Right lobe of liver (tissue), 6 donors: ENCODE measurements around the gene TAF12. TPM values are rescaled to one million over a fixed set of nuclear protein-coding genes. Genes with fewer than 3 reads are reported as not detected.
"Not testable (repeated sequence)": the region's sequence is repeated elsewhere in the genome, so short reads cannot be mapped to it uniquely, and the experiment has no call there.

Source experiments
- ATAC-seq, 4 donors: fragments of 200-7000 bp; cut with Tn5 transposase; one replicate each; pipeline ENCODE4 v1.9.1; 2020; ENCODE audit warnings: mild to moderate bottlenecking in 4 of 4, moderate library complexity in 4 of 4
- DNase-seq, 3 donors: peaks; one replicate each; pipeline ENCODE4 v3.0.0-alpha.2; 2020
- H3K27ac ChIP-seq, 3 donors: fragments of 200-600 bp; one replicate each; pipeline ENCODE4 v1.8.0; 2022
- H3K27me3 ChIP-seq, 2 donors: fragments of 200-600 bp; one replicate each; pipeline ENCODE4 v1.8.0; 2022
- H3K36me3 ChIP-seq, 4 donors: fragments of 200-600 bp; sonication (generic) in 1 of 4; one replicate each; pipeline versions ENCODE4 v1.5.1 to v1.8.0; 2017 to 2022; ENCODE audit warnings: control low read depth in 1 of 4
- H3K4me1 ChIP-seq, 4 donors: fragments of 200-600 bp; sonication (generic) in 1 of 4; one replicate each; pipeline versions ENCODE4 v1.5.1 to v1.8.0; 2017 to 2022; ENCODE audit warnings: control low read depth in 1 of 4
- H3K4me3 ChIP-seq, 3 donors: fragments of 200-600 bp; one replicate each; pipeline ENCODE4 v1.8.0; 2022
- H3K9me3 ChIP-seq, 4 donors: fragments of 200-600 bp; sonication (generic) in 1 of 4; one replicate each; pipeline versions ENCODE4 v1.5.1 to v1.8.0; 2017 to 2022; ENCODE audit warnings: control low read depth in 1 of 4
- POLR2A ChIP-seq: fragments of 450-650 bp; IDR thresholded peaks from one replicate; pipeline ENCODE4 v1.6.1; 2017; ENCODE audit warnings: antibody characterized with exemption, mild to moderate bottlenecking
- WGBS: methylation state at CpG from one replicate; pipeline ENCODE4 v1.1.6; 2018; ENCODE audit warnings: low coverage, low lambda C conversion rate; ENCODE audit not compliant: insufficient coverage; ENCODE audit errors: missing lambda C conversion rate; 5-methylcytosine and 5-hydroxymethylcytosine counted together
- intact Hi-C, 2 donors: fragments of 100-400 bp; cut with DNase I; formaldehyde crosslinking; loops; one replicate each; pipeline versions ENCODE4 v1.11.2 to v1.14.1; 2022
- total RNA-seq, 6 experiments: library from RNA; depleted of rRNA in 2 of 6; stranded (reverse); fragments of >200 nt in 2 of 6; fragmentation: NEBNext Ultra II Directional in 3 of 6; extraction: Animal tissue kit (Norgen Biotek cat#: 25700) in 3 of 6; gene quantifications; one replicate each; pipeline versions ENCODE4 v1.1.0 to v1.2.4, GENCODE V29; 2016 to 2023
- TF ChIP-seq, protein P1 (sequence below), 4 donors: fragments of 200-600 bp in 3 of 4; fragments of 450-650 bp in 1 of 4; IDR thresholded peaks; one replicate each; pipeline versions ENCODE4 v1.5.1 to v1.8.0; 2016 to 2022; ENCODE audit warnings: antibody characterized with exemption in 4 of 4, mild to moderate bottlenecking in 2 of 4
- donor health status: DM: no; HTN: yes; CAD: no.
- donor health status: DM: no; HTN: no; CAD: no.
- donor health status: DM: no; HTN: no; CAD: no.
- donor health status: DM: no; HTN: yes; CAD: no.
- donor health status: DM: no; HTN: yes; CAD: no.

The TAF12 gene
- total RNA-seq, 6 experiments from 2014 or later = 7.8 to 12.0 (median 10.3) TPM

DNA sequence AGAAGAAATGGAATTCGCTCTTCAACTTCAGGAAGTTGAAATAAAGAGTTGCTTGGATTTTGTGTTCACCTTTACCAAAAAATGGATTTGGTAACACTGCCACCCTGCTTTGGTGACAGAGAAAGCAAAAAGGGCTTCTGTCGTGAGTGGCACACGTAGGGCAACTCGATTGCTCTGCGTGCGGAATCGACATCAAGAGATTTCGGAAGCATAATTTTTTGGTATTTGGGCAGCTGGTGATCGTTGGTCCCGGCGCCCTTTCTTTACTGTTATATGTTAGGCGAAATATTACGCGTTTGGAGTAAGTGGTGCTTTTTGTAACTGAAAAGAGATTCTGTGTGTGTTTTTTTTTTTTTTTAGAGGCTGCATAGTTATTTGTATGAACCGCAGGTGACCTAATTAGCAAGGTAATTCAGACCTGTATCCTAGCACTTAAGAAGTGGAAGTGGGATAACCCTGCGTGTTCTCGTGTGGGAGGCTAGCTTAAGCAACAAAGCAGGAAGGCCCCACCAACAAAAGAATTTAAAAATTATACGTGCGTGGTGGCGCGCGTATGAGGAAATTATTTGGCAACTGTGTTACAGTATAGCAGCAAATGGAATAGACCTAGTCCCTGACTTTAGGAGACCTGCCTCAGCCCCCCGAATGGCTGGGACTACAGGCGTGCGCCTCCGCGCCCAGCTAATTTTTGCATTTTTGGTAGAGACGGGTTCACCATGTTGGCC lies 5.8 kb upstream of the TAF12 start, which contains the start of gene RNU11:
TSS of gene RNU11 (plus strand) at position 127 of the 725 bp plus-strand sequence.
- TF ChIP-seq, protein P1, sequence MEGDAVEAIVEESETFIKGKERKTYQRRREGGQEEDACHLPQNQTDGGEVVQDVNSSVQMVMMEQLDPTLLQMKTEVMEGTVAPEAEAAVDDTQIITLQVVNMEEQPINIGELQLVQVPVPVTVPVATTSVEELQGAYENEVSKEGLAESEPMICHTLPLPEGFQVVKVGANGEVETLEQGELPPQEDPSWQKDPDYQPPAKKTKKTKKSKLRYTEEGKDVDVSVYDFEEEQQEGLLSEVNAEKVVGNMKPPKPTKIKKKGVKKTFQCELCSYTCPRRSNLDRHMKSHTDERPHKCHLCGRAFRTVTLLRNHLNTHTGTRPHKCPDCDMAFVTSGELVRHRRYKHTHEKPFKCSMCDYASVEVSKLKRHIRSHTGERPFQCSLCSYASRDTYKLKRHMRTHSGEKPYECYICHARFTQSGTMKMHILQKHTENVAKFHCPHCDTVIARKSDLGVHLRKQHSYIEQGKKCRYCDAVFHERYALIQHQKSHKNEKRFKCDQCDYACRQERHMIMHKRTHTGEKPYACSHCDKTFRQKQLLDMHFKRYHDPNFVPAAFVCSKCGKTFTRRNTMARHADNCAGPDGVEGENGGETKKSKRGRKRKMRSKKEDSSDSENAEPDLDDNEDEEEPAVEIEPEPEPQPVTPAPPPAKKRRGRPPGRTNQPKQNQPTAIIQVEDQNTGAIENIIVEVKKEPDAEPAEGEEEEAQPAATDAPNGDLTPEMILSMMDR (IDR thresholded peaks at IDR 0.05) = no peak
- peak; percentile 100 for TF ChIP-seq POLR2A
- H3K4me3 ChIP-seq = peak within 1 kb of the TSS; percentile 32 to 60 (median 47)
- ATAC-seq (peak; percentile 77 to 87 (median 86)), DNase-seq (peak; percentile 73 to 88 (median 86))
- peak within 1 kb of the TSS; percentile 88 to 93 (median 90) for H3K27ac ChIP-seq
- 0% methylated on average over 22 of the region's 28 CpGs for WGBS
- intact Hi-C loops = no loop called here
- no peaks in the 10 kb centered on the region for H3K9me3 ChIP-seq
- no peaks in the 10 kb centered on the region for H3K36me3 ChIP-seq
- H3K4me1 ChIP-seq = peaks cover 0 to 39% (median 3%) of the 10 kb centered on the region in 4 donors
- no peaks in the 10 kb centered on the region for H3K27me3 ChIP-seq

DNA sequence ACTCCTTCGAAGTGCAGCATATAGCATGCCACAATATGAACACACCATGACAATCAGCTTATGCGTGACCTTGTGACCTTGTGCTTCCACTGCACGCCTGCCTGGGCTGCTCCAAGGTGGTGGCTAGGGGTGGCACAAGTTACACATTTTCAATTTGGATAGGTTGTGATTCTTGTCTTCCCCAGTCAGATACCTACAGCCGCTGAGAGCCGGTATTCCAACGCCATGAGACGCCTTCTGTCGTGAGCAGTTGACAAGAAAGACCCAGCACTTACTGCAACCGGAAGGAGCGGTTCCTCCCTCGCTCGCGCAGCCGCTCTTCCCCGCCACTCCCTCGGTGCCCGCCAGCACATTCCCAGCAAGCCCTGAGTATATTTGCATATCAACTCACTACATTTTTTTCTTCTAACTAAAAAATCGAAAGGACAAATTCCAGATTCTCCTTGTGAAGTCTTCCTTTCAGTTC lies 5.2 kb upstream of the TAF12 start:
- Histone ChIP-seq H3K27me3 (no peaks in the 10 kb centered on the region), H3K27ac (peak overlapping the region; percentile 88 to 93 (median 90)), H3K9me3 (no peaks in the 10 kb centered on the region), H3K4me3 (peak overlapping the region; percentile 32 to 60 (median 47)), H3K4me1 (peaks cover 0 to 38% (median 3%) of the 10 kb centered on the region in 4 donors), H3K36me3 (no peaks in the 10 kb centered on the region)
- 0% methylated on average over 13 of the region's 18 CpGs for WGBS
- ATAC-seq (peak; percentile 87 to 94 (median 88)), DNase-seq (peak; percentile 90 to 93 (median 92))
- no peak for TF ChIP-seq POLR2A
- TF ChIP-seq, protein P1 (IDR thresholded peaks at IDR 0.05) = no peak
- intact Hi-C loops = no loop called here

DNA sequence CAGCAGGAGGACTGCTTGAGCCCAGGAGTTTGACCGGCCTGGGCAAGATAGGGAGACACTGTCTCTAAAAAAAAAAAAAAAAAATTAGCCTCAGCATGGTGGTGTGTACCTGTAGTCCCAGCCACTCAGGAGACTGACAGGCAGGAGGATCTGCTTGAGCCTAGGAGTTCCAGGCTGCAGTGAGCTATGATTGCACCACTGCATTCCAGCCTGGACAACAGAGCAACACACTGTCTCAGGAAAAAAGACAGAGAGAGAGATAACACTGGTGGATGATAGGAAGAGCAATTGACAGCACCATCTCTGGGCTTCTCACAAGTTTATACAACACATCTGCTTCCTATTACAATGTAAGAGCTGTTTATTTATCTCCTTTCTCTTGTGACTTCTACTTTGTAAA lies 3.2 kb upstream of the TAF12 start:
- no peak overlapping the region for H3K4me3 ChIP-seq
- TF ChIP-seq POLR2A = no peak
- TF ChIP-seq, protein P1 (IDR thresholded peaks at IDR 0.05) = no peak
- H3K27me3 ChIP-seq = no peaks in the 10 kb centered on the region
- intact Hi-C loops = no loop called here
- H3K36me3 ChIP-seq = no peaks in the 10 kb centered on the region
- WGBS = 71% methylated on average over 1 of the region's 1 CpG
- no peak for ATAC-seq
- peak overlapping the region in 1 of 3 donors; percentile 21 for H3K27ac ChIP-seq
- H3K9me3 ChIP-seq = no peaks in the 10 kb centered on the region
- peaks cover 0 to 37% (median 6%) of the 10 kb centered on the region in 4 donors for H3K4me1 ChIP-seq
- DNase-seq = no peak

DNA sequence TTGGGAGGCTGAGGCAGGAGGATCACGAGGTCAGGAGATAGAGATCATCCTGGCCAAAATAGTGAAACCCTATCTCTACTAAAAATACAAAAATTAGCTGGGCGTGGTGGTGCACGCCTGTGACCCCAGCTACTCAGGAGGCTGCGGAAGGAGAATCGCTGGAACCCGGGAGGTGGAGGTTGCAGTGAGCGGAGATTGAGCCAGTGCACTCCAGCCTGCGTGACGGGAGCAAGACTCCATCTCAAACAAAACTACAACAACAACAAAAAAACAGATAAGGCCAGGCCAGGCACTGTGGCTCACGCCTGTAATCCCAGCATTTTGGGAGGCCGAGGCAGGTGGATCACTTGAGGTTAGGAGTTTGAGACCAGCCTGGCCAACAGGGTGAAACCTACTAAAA lies 2.5 kb upstream of the TAF12 start:
- ATAC-seq, DNase-seq, H3K27me3 ChIP-seq, H3K4me3 ChIP-seq, H3K9me3 ChIP-seq, H3K36me3 ChIP-seq, intact Hi-C loops, H3K27ac ChIP-seq: not testable (repeated sequence)
- peaks cover 0 to 37% (median 6%) of the 10 kb centered on the region in 4 donors for H3K4me1 ChIP-seq
- 99% methylated on average over 10 of the region's 11 CpGs for WGBS

DNA sequence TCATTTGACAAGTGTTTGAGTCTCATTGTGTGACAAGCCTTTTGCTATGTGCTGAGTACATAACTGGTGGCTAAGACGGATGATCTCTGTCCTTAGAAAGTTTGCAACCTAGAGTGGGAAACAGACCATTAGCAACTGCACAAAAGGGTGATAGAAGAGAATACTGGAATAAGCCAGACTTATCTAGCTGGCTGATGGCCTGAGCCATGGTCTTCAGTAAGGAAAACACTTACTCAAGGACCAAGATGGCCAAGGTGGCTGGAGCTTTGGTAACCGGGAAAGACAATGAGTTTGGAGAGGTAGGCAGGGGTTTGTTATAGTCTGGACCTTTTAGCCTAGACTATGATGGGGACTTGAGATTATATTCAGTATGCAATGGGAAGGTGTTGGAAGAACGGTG lies 1.6 kb upstream of the TAF12 start:
- WGBS = 83% methylated on average over 2 of the region's 3 CpGs
- no peaks in the 10 kb centered on the region for H3K36me3 ChIP-seq
- no peak overlapping the region for H3K4me3 ChIP-seq
- no peak for DNase-seq
- TF ChIP-seq, protein P1 (IDR thresholded peaks at IDR 0.05) = no peak
- TF ChIP-seq POLR2A = no peak
- H3K4me1 ChIP-seq = peaks cover 0 to 33% (median 6%) of the 10 kb centered on the region in 4 donors
- no peak for ATAC-seq
- H3K27me3 ChIP-seq = no peaks in the 10 kb centered on the region
- H3K27ac ChIP-seq = peak overlapping the region in 1 of 3 donors; percentile 71
- intact Hi-C loops = no loop called here
- H3K9me3 ChIP-seq = no peaks in the 10 kb centered on the region
